HCT116 (cell line): Measurements from ENCODE around the gene TOMM40. TPM values are rescaled to one million over a fixed set of nuclear protein-coding genes. Genes with fewer than 3 reads are reported as not detected.

ENCODE experiments used
- ATAC-seq: fragments of 200-7000 bp; cut with Tn5 transposase; 2 replicates; pipeline ENCODE4 v1.9.1; 2020; ENCODE audit warnings: mild to moderate bottlenecking, moderate library complexity
- BruUV-seq: library from RNA; stranded (reverse); fragments of 400-500 nt; replicated peaks from 2 replicates; lab custom pipeline; 2021; lab: Mats Ljungman, UMichigan
- CTCF ChIA-PET: fragments of 300-600 bp; sonication (Branson Sonifier 250); formaldehyde crosslinking; loops from one replicate; lab custom pipeline; 2021; ENCODE audit warnings: antibody characterized with exemption; lab: Charles Lee
- POLR2A ChIA-PET: fragments of 300-600, 350-600 bp; sonication (Branson Sonifier 250); formaldehyde crosslinking; loops from one replicate; lab custom pipeline; 2021; ENCODE audit warnings: antibody characterized with exemption; lab: Charles Lee
- RAD21 ChIA-PET, 2 experiments: fragments of 300-600 bp; sonication (Branson Sonifier 250); formaldehyde crosslinking; loops; one replicate each; lab custom pipeline; 2023; ENCODE audit warnings: low total read pairs in 2 of 2; ENCODE audit not compliant: uncharacterized antibody in 2 of 2, unreplicated experiment in 2 of 2, low non-redundant PET in 1 of 2; lab: Charles Lee
- DNase-seq: peaks from one replicate; pipeline ENCODE4 v3.0.0-alpha.2; 2010; ENCODE audit warnings: low read depth, low spot score
- H2AFZ ChIP-seq: fragments of 200-600 bp; shearing (Covaris generic), sonication (generic); 2 replicates; pipeline ENCODE4 v1.6.1; 2017; ENCODE audit warnings: low read depth, mixed run types, mixed read lengths, antibody characterized with exemption, low read length; ENCODE audit not compliant: poor library complexity, severe bottlenecking
- H3K27ac ChIP-seq: 2 replicates; pipeline ENCODE4 v1.5.1; 2012; ENCODE audit warnings: low read depth, low read length
- H3K27me3 ChIP-seq: fragments of 200-600 bp; sonication (generic); 2 replicates; pipeline ENCODE4 v1.6.1; 2016; ENCODE audit warnings: mixed run types, low read length, mixed read lengths; ENCODE audit not compliant: insufficient read depth
- H3K36me3 ChIP-seq, 2 experiments: fragments of 200-500 bp in 1 of 2; fragments of 200-600 bp in 1 of 2; sonication (Bioruptor generic) in 1 of 2; sonication (generic) in 1 of 2; 2 replicates each; pipeline versions ENCODE4 v1.5.1 to v1.6.1; 2014 to 2016; ENCODE audit warnings: low read length in 2 of 2, inconsistent platforms in 1 of 2, mixed read lengths in 1 of 2, mixed run types in 1 of 2; ENCODE audit not compliant: insufficient read depth in 2 of 2, control insufficient read depth in 1 of 2
- H3K4me1 ChIP-seq, 2 experiments: fragments of 200-600 bp in 1 of 2; sonication (generic) in 1 of 2; 2 replicates each; pipeline versions ENCODE4 v1.5.1 to v1.6.1; 2012 to 2017; ENCODE audit warnings: low read length in 2 of 2, inconsistent platforms in 1 of 2, mild to moderate bottlenecking in 1 of 2, mixed read lengths in 1 of 2, mixed run types in 1 of 2, moderate library complexity in 1 of 2; ENCODE audit not compliant: insufficient read depth in 2 of 2, control insufficient read depth in 1 of 2
- H3K4me2 ChIP-seq: fragments of 200-600 bp; sonication (generic); 2 replicates; pipeline ENCODE4 v1.6.1; 2017; ENCODE audit warnings: mixed run types, low read length, mixed read lengths
- H3K4me3 ChIP-seq, 2 experiments: fragments of 200-600 bp in 1 of 2; sonication (generic) in 1 of 2; replicated peaks in 1 of 2; 2 replicates each; pipeline ENCODE4 v1.5.1; 2011 to 2016; ENCODE audit warnings: low read length in 2 of 2, control low read depth in 1 of 2, low read depth in 1 of 2, mild to moderate bottlenecking in 1 of 2, mixed read lengths in 1 of 2, mixed run types in 1 of 2
- H3K79me2 ChIP-seq: fragments of 200-600 bp; sonication (generic); 2 replicates; pipeline ENCODE4 v1.6.1; 2017; ENCODE audit warnings: mild to moderate bottlenecking, mixed run types, low read length, moderate library complexity, mixed read lengths; ENCODE audit not compliant: insufficient read depth
- H3K9ac ChIP-seq: fragments of 200-600 bp; sonication (generic); 2 replicates; pipeline ENCODE4 v1.6.1; 2016; ENCODE audit warnings: low read length, mixed read lengths
- H3K9me2 ChIP-seq: fragments of 200-600 bp; sonication (generic), shearing (Covaris generic); 2 replicates; pipeline ENCODE4 v1.6.1; 2017; ENCODE audit warnings: mixed run types, mild to moderate bottlenecking, moderate library complexity; ENCODE audit not compliant: insufficient read depth
- H3K9me3 ChIP-seq, 2 experiments: fragments of 200-500 bp in 1 of 2; fragments of 200-600 bp in 1 of 2; sonication (Bioruptor generic) in 1 of 2; sonication (generic) in 1 of 2; 2 replicates each; pipeline ENCODE4 v1.6.1; 2014 to 2017; ENCODE audit warnings: low read length in 2 of 2, mixed read lengths in 2 of 2, inconsistent platforms in 1 of 2, low read depth in 1 of 2, mild to moderate bottlenecking in 1 of 2, mixed run types in 1 of 2, moderate library complexity in 1 of 2; ENCODE audit not compliant: control insufficient read depth in 1 of 2, insufficient read depth in 1 of 2
- H4K20me1 ChIP-seq: fragments of 200-600 bp; sonication (generic), shearing (Covaris generic); 2 replicates; pipeline ENCODE4 v1.6.1; 2017; ENCODE audit warnings: mixed run types, mild to moderate bottlenecking, moderate library complexity; ENCODE audit not compliant: insufficient read depth
- ATF3 ChIP-seq: IDR thresholded peaks from 2 replicates; pipeline ENCODE4 v1.6.1; 2012
- CBX3 ChIP-seq: IDR thresholded peaks from 2 replicates; pipeline ENCODE4 v1.6.1; 2012; ENCODE audit warnings: low read depth
- CEBPB ChIP-seq: IDR thresholded peaks from 2 replicates; pipeline ENCODE4 v1.6.1; 2012; ENCODE audit warnings: low read depth
- CTCF ChIP-seq, 3 experiments: fragments of 200-600 bp in 1 of 3; sonication (generic) in 1 of 3; IDR thresholded peaks in 2 of 3; conservative IDR thresholded peaks in 1 of 3; 2 replicates each; pipeline ENCODE4 v1.5.1; 2012 to 2017; ENCODE audit warnings: low read depth in 2 of 3, low read length in 2 of 3, antibody characterized with exemption in 1 of 3, borderline replicate concordance in 1 of 3, control low read depth in 1 of 3, mild to moderate bottlenecking in 1 of 3, mixed read lengths in 1 of 3, mixed run types in 1 of 3, moderate library complexity in 1 of 3; ENCODE audit not compliant: insufficient read depth in 1 of 3
- EZH2 ChIP-seq: fragments of 200-600 bp; sonication (generic); IDR thresholded peaks from 2 replicates; pipeline ENCODE4 v1.6.1; 2017; ENCODE audit warnings: antibody characterized with exemption, mixed run types
- FOSL1 ChIP-seq: IDR thresholded peaks from 2 replicates; pipeline ENCODE4 v1.6.1; 2012; ENCODE audit warnings: low read depth
- JUND ChIP-seq: IDR thresholded peaks from 2 replicates; pipeline ENCODE4 v1.6.1; 2012
- POLR2A ChIP-seq: IDR thresholded peaks from 2 replicates; pipeline ENCODE4 v1.7.0; 2011; ENCODE audit warnings: borderline replicate concordance; ENCODE audit not compliant: insufficient read depth, insufficient read length; ENCODE audit errors: extremely low read depth
- POLR2AphosphoS5 ChIP-seq: IDR thresholded peaks from 2 replicates; pipeline ENCODE4 v1.6.1; 2011; ENCODE audit warnings: mild to moderate bottlenecking, low read depth, low read length, moderate library complexity
- REST ChIP-seq: IDR thresholded peaks from 2 replicates; pipeline ENCODE4 v1.6.1; 2012; ENCODE audit warnings: low read depth
- SIN3A ChIP-seq: IDR thresholded peaks from 2 replicates; pipeline ENCODE4 v1.6.1; 2012; ENCODE audit warnings: low read depth
- SP1 ChIP-seq: IDR thresholded peaks from 2 replicates; pipeline ENCODE4 v1.6.1; 2012; ENCODE audit warnings: low read depth
- TCF7L2 ChIP-seq: IDR thresholded peaks from 2 replicates; pipeline ENCODE4 v1.7.0; 2011; ENCODE audit warnings: borderline replicate concordance, inconsistent platforms; ENCODE audit not compliant: insufficient read depth, insufficient read length; ENCODE audit errors: extremely low read depth
- YY1 ChIP-seq: IDR thresholded peaks from 2 replicates; pipeline ENCODE4 v1.6.1; 2011; ENCODE audit warnings: low read length, low read depth, moderate library complexity, mild to moderate bottlenecking; ENCODE audit not compliant: insufficient replicate concordance; ENCODE audit errors: extremely low read depth
- intact Hi-C: fragments of 100-400 bp; cut with micrococcal nuclease; formaldehyde crosslinking; loops from 2 replicates; pipeline ENCODE4 v1.10.0; 2022
- total RNA-seq: library from RNA; stranded (reverse); gene quantifications from one replicate; pipeline ENCODE4 v1.2.1, GENCODE V29; 2021; ENCODE audit not compliant: unreplicated experiment

Gene TOMM40
- total RNA-seq, 1 experiment from 2014 or later: 178 TPM

- no peak overlapping the region for H3K9ac ChIP-seq
- no peaks in the 10 kb centered on the region for H3K27me3 ChIP-seq
- no peaks in the 10 kb centered on the region for H3K9me3 ChIP-seq
- no peak overlapping the region for H3K27ac ChIP-seq
- BruUV-seq: no TSS peak
- peaks cover 20 to 52% of the 10 kb centered on the region in 2 experiments for H3K4me1 ChIP-seq
- H3K4me3 ChIP-seq: no peak overlapping the region
- H3K9me2 ChIP-seq: no peaks in the 10 kb centered on the region
- CTCF ChIA-PET: interaction anchor here (1.1 kb wide), 1 partner anchor 44 kb away, joined by 3 read pairs; no protein-coding TSS in a partner anchor
- no peak for DNase-seq
- H2AFZ ChIP-seq: no peak overlapping the region
- intact Hi-C loops: no loop called here
- TF ChIP-seq SP1 (no peak), EZH2 (no peak), SIN3A (no peak), JUND (no peak), CEBPB (no peak), POLR2A (no peak), YY1 (no peak), FOSL1 (no peak), TCF7L2 (no peak), CTCF (IDR thresholded peaks at IDR 0.05 in 2 of 3, conservative IDR thresholded peaks at IDR 0.05 in 1 of 3; ENCODE audit: borderline replicate concordance in 1 of 3, insufficient read depth in 1 of 3, low read depth in 2 of 3, low read length in 2 of 3) (no peak), ATF3 (no peak), CBX3 (no peak), POLR2AphosphoS5 (no peak), REST (no peak)
- POLR2A ChIA-PET: no interaction called here
- H3K79me2 ChIP-seq: no peaks in the 10 kb centered on the region
- H3K36me3 ChIP-seq: peaks cover 2 to 8% of the 10 kb centered on the region in 2 experiments; a peak in 2 of 4 replicates
- H4K20me1 ChIP-seq: no peaks in the 10 kb centered on the region
- RAD21 ChIA-PET: no interaction called here
- no peak for ATAC-seq
- H3K4me2 ChIP-seq: no peak overlapping the region
Observed at GRCh38 chr19:44907613-44908012, 16.6 kb downstream of the TOMM40 start.
